Measurements from ENCODE around the gene HSH2D. TPM values are rescaled to one million over a fixed set of nuclear protein-coding genes. Genes with fewer than 3 reads are reported as not detected.

HSH2D gene
- polyA plus RNA-seq, 2 donors: 0.47 to 0.86 TPM

DNA sequence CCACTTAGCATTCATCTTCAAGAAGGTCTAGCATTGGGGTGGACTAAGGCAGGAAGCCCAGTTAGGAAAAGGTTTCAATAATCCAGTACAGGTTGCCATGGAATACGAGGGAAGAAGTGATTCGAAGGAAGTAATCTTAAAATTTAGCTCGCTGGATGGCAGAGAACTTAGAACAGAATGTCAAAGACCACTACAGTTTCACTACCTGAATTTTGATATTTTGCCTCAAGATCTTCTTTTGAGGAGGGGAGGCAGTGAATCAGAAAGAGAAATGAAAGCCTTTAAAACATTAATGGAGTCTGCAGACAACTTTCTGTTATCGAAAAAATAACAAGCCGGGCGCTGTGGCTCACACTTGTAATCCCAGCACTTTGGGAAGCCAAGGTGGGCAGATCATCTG lies 38.8 kb upstream of the HSH2D start:
- WGBS, 2 donors: 90 to 91% methylated on average over 6 of the region's 6 CpGs
- Histone ChIP-seq H3K4me3 (ENCODE audit: low read depth in 1 of 2, low read length in 2 of 2) (no peak overlapping the region), H3K27ac (ENCODE audit: low read depth in 2 of 2, low read length in 1 of 2) (no peak overlapping the region), H3K9me3 (ENCODE audit: control insufficient read depth in 2 of 2, insufficient read depth in 1 of 2, low read depth in 1 of 2, low read length in 1 of 2) (no peaks in the 10 kb centered on the region), H3K36me3 (ENCODE audit: control insufficient read depth in 2 of 2, insufficient read depth in 2 of 2, low read length in 1 of 2) (peaks cover 10 to 14% of the 10 kb centered on the region in 2 donors), H3K27me3 (ENCODE audit: control insufficient read depth in 1 of 2, insufficient read depth in 2 of 2, low read length in 2 of 2) (no peaks in the 10 kb centered on the region), H3K4me1 (ENCODE audit: control insufficient read depth in 2 of 2, insufficient read depth in 2 of 2, low read length in 1 of 2) (peaks cover 0 to 2% of the 10 kb centered on the region in 2 donors)

DNA sequence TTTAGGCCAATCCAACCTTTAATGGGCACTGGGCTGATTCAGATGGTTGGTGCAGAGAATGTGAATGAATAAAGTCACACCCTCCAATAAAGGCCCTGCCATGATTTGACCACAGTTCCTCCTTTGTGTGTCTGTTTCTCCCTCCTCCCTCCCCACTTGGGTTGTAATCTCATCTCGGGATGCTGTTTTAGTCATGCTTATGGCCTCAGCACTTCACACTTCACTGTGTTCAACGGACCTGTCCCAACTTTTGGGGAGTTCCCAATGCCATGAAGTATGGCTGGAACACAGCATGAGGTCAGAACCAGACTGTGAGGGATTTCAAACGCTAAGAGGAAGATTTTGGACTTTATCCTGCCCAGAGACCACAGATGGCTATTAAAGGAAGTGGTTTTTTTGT lies 37.4 kb upstream of the HSH2D start:
- H3K9me3 ChIP-seq (ENCODE audit: control insufficient read depth in 2 of 2, insufficient read depth in 1 of 2, low read depth in 1 of 2, low read length in 1 of 2): no peaks in the 10 kb centered on the region
- no peak overlapping the region for H3K4me3 ChIP-seq (ENCODE audit: low read depth in 1 of 2, low read length in 2 of 2)
- H3K27ac ChIP-seq (ENCODE audit: low read depth in 2 of 2, low read length in 1 of 2): peak overlapping the region; percentile 14 to 61
- peaks cover 4 to 12% of the 10 kb centered on the region in 2 donors for H3K36me3 ChIP-seq (ENCODE audit: control insufficient read depth in 2 of 2, insufficient read depth in 2 of 2, low read length in 1 of 2)
- peaks cover 0 to 2% of the 10 kb centered on the region in 2 donors for H3K4me1 ChIP-seq (ENCODE audit: control insufficient read depth in 2 of 2, insufficient read depth in 2 of 2, low read length in 1 of 2)
- H3K27me3 ChIP-seq (ENCODE audit: control insufficient read depth in 1 of 2, insufficient read depth in 2 of 2, low read length in 2 of 2): no peaks in the 10 kb centered on the region
- 17 to 20% methylated on average over 3 of the region's 3 CpGs for WGBS, 2 donors

DNA sequence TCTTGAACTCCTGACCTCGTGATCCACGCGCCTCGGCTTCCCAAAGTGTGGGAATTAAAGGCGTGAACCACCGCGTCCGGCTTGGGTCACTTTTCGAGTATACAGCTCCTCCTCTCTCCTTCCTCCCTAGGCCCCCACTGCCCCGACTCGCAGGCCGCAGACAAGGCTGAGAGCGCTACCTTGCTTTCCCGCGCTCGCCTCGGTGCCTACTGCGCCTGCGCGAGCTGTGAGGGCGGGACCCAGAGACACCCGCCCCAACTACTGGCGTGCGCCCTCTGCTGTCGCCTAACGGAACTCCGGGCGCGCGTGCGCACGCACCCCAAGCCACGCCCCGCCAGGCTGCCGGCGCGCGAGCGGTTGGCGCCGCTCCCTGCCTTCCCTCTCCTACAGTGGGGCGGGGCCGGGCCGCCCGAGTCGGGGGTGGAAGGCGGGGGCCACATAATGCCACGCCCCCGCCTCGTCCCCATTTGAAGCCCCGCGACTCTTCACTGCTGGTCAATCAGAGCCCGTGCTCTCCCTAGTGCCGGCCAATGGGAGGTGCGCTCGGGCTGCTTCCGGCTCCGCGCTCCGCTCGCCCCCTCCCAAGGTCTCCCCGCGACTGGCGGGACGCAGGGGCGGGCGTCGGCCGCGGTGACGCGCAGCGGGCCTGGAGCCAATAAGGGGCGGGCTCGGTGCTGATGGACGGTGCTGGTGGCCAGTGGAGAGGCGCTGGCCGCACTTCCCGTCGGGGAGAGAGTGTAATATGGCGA lies 32.2 kb upstream of the HSH2D start, which contains the start of gene RAB8A:
Gene RAB8A (plus strand): TSS at position 730 of the 749 bp plus-strand sequence. CDS start 13 bp downstream, at position 743.
- no peaks in the 10 kb centered on the region for H3K9me3 ChIP-seq (ENCODE audit: control insufficient read depth in 2 of 2, insufficient read depth in 1 of 2, low read depth in 1 of 2, low read length in 1 of 2)
- peaks cover 2 to 12% of the 10 kb centered on the region in 2 donors for H3K4me1 ChIP-seq (ENCODE audit: control insufficient read depth in 2 of 2, insufficient read depth in 2 of 2, low read length in 1 of 2)
- H3K27ac ChIP-seq (ENCODE audit: low read depth in 2 of 2, low read length in 1 of 2): peak within 1 kb of the TSS; percentile 88 to 89

DNA sequence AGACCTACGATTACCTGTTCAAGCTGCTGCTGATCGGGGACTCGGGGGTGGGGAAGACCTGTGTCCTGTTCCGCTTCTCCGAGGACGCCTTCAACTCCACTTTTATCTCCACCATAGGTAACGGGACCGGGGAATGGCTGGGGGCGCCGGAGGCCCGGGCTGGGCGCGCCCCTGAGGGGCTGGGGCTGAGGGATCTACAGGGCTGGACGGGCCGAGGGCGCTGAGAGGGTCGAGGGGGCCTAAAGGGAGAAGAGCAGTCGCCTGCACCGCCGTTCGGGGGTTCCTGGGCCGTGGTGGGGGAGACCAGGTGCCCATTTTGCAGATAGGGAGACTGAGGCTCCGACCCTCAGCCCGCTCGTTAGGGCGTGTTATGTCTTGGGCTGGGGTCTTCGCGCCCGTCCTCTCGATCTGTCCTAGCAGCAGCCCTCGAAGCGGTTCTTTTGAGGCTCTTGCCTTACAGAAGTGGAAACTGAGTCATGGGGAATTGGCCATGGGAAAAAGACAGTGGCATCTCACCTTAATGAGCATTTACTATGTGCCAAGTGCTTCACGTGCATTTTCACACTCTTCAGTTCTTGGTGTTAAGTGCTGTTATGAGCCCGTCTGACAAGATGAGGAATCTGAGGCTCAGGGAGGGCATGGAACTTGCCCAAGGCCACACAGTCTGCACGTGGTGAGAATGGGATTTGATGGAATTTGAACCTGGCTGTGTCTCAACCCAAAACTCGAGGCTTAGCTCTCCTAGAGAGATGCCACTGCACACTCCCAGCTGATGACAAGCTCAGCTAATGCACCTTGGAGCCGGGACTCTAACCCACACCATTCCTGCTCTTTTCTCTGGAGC lies 31.4 kb upstream of the HSH2D start:
- Histone ChIP-seq H3K4me3 (ENCODE audit: low read depth in 1 of 2, low read length in 2 of 2) (peak overlapping the region; percentile 71 to 78), H3K4me1 (ENCODE audit: control insufficient read depth in 2 of 2, insufficient read depth in 2 of 2, low read length in 1 of 2) (peaks cover 2 to 12% of the 10 kb centered on the region in 2 donors), H3K27me3 (ENCODE audit: control insufficient read depth in 1 of 2, insufficient read depth in 2 of 2, low read length in 2 of 2) (no peaks in the 10 kb centered on the region)

More for the DNA sequence above, 32.2 kb upstream of the HSH2D start, which contains the start of gene RAB8A:
- WGBS, 2 donors: 1% methylated on average over 68 to 81 of the region's 81 CpGs
- Histone ChIP-seq H3K4me3 (ENCODE audit: low read depth in 1 of 2, low read length in 2 of 2) (peak within 1 kb of the TSS; percentile 71 to 78), H3K36me3 (ENCODE audit: control insufficient read depth in 2 of 2, insufficient read depth in 2 of 2, low read length in 1 of 2) (no peaks in the 10 kb centered on the region), H3K27me3 (ENCODE audit: control insufficient read depth in 1 of 2, insufficient read depth in 2 of 2, low read length in 2 of 2) (no peaks in the 10 kb centered on the region)

DNA sequence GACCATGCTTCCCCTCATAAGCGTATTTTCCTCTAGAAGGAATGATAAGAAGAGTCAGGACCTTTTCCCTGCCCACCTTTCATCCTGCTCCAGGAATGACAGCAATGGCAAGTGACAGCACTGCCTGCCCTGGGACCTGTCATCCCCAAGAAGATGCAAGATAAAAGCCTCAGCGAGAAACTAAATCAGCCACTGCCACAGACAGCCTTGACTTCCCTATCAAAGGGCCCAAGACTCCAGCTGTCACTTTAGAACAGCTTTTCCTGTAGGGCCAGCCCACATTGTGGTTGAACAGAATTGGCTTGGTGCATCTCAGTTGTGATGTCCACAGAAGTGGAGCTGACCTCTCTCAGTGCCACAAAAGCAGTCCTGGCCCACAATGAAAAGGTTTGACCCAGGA lies 30.7 kb upstream of the HSH2D start:
- Histone ChIP-seq H3K4me3 (ENCODE audit: low read depth in 1 of 2, low read length in 2 of 2) (peak overlapping the region in 1 of 2 donors; percentile 78), H3K9me3 (ENCODE audit: control insufficient read depth in 2 of 2, insufficient read depth in 1 of 2, low read depth in 1 of 2, low read length in 1 of 2) (no peaks in the 10 kb centered on the region), H3K27ac (ENCODE audit: low read depth in 2 of 2, low read length in 1 of 2) (peak overlapping the region in 1 of 2 donors; percentile 34), H3K36me3 (ENCODE audit: control insufficient read depth in 2 of 2, insufficient read depth in 2 of 2, low read length in 1 of 2) (peaks cover 0 to 3% of the 10 kb centered on the region in 2 donors), H3K27me3 (ENCODE audit: control insufficient read depth in 1 of 2, insufficient read depth in 2 of 2, low read length in 2 of 2) (no peaks in the 10 kb centered on the region), H3K4me1 (ENCODE audit: control insufficient read depth in 2 of 2, insufficient read depth in 2 of 2, low read length in 1 of 2) (peaks cover 2 to 12% of the 10 kb centered on the region in 2 donors)
- WGBS, 2 donors: 38 to 46% methylated on average over 2 of the region's 2 CpGs

More for the DNA sequence above, 31.4 kb upstream of the HSH2D start:
- Histone ChIP-seq H3K9me3 (ENCODE audit: control insufficient read depth in 2 of 2, insufficient read depth in 1 of 2, low read depth in 1 of 2, low read length in 1 of 2) (no peaks in the 10 kb centered on the region), H3K27ac (ENCODE audit: low read depth in 2 of 2, low read length in 1 of 2) (peak overlapping the region; percentile 88 to 89), H3K36me3 (ENCODE audit: control insufficient read depth in 2 of 2, insufficient read depth in 2 of 2, low read length in 1 of 2) (no peaks in the 10 kb centered on the region)
- WGBS, 2 donors: 1 to 2% methylated on average over 36 to 37 of the region's 37 CpGs

DNA sequence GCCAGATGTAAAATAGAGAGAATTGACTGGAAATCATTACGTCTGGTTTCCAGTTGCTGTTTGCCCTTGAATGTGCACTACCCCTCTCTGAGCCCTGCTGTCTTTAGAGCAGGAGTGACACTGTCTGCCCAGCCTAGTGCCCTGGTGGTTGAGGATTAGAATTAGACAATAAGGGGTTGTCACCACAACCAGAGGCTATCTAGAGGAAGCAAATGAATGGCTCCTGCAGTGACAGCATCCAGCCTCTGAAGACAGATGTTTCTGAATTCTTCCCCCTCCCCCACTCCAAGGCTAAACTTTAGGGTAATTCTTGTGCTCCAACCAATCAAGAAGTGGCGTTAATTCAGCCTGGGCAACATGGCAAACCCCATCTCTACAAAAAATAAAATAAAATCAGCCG lies 29.8 kb upstream of the HSH2D start:
- WGBS, 2 donors: 83 to 86% methylated on average over 3 of the region's 3 CpGs

DNA sequence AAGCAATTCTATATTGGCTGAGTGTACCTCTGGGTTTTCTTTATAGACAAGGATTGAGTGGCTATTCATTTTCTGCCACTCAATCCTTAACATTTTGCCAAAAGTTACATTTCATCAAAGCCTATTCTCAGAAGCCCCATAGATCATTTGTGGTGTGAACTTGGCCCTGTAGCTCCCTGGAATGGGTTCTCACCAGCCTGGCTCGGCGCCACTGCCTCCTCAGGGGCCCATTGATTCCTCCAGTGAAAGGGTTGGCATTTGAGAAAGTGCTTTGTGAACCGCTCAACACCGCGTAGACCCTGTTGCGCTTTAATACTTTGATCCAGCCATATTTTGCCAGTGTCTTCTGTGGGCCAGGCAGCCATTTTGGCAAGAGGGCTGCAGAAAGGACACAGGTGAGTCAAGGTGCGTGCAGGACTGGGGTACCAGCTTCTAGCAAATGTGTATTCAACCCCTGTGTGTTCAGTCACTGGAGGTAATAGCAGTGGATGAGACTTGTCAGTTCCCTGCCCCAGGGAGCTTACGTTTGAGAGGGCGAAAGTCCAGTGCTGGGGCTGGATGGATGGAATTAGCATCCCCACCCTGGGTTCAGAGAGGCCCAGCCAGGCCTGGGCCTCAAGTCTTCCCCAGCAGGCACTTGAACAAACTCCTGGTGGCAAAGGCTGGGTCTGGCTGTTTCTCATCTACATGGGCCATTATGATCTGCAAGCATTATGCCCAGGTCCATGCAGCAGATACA lies 28.0 kb upstream of the HSH2D start:
- WGBS, 2 donors: 77 to 78% methylated on average over 9 of the region's 9 CpGs
- peaks cover 2 to 12% of the 10 kb centered on the region in 2 donors for H3K4me1 ChIP-seq (ENCODE audit: control insufficient read depth in 2 of 2, insufficient read depth in 2 of 2, low read length in 1 of 2)

More for the DNA sequence above, 29.8 kb upstream of the HSH2D start:
- Histone ChIP-seq H3K27ac (ENCODE audit: low read depth in 2 of 2, low read length in 1 of 2) (no peak overlapping the region), H3K36me3 (ENCODE audit: control insufficient read depth in 2 of 2, insufficient read depth in 2 of 2, low read length in 1 of 2) (peaks cover 3 to 12% of the 10 kb centered on the region in 2 donors), H3K27me3 (ENCODE audit: control insufficient read depth in 1 of 2, insufficient read depth in 2 of 2, low read length in 2 of 2) (no peaks in the 10 kb centered on the region), H3K4me1 (ENCODE audit: control insufficient read depth in 2 of 2, insufficient read depth in 2 of 2, low read length in 1 of 2) (peaks cover 2 to 12% of the 10 kb centered on the region in 2 donors), H3K9me3 (ENCODE audit: control insufficient read depth in 2 of 2, insufficient read depth in 1 of 2, low read depth in 1 of 2, low read length in 1 of 2) (no peaks in the 10 kb centered on the region), H3K4me3 (ENCODE audit: low read depth in 1 of 2, low read length in 2 of 2) (no peak overlapping the region)

DNA sequence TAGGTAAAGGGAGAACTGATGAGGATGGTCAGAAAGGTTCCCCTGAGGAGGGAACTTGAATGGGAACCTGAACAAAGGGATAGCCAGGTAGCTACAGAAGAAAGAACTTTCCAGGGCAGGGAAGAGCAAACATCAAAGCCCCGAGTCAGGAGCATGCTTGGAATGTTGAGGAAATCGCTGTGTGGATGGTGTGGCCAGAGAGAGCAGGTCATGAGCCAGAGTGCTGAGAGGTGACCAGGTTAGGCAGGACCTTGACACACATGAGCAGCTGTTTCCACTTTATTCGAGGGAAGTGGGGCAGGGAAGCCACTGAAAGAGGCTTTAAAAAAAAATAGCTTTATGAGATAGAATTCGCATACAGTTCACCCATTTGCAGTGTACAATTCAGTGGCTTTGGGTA lies 27.4 kb upstream of the HSH2D start:
- WGBS, 2 donors: 65 to 68% methylated on average over 4 of the region's 4 CpGs
- Histone ChIP-seq H3K9me3 (ENCODE audit: control insufficient read depth in 2 of 2, insufficient read depth in 1 of 2, low read depth in 1 of 2, low read length in 1 of 2) (no peaks in the 10 kb centered on the region), H3K27me3 (ENCODE audit: control insufficient read depth in 1 of 2, insufficient read depth in 2 of 2, low read length in 2 of 2) (no peaks in the 10 kb centered on the region), H3K36me3 (ENCODE audit: control insufficient read depth in 2 of 2, insufficient read depth in 2 of 2, low read length in 1 of 2) (peaks cover 5 to 18% of the 10 kb centered on the region in 2 donors), H3K4me3 (ENCODE audit: low read depth in 1 of 2, low read length in 2 of 2) (no peak overlapping the region), H3K4me1 (ENCODE audit: control insufficient read depth in 2 of 2, insufficient read depth in 2 of 2, low read length in 1 of 2) (peaks cover 2 to 12% of the 10 kb centered on the region in 2 donors), H3K27ac (ENCODE audit: low read depth in 2 of 2, low read length in 1 of 2) (no peak overlapping the region)

More for the DNA sequence above, 28.0 kb upstream of the HSH2D start:
- no peaks in the 10 kb centered on the region for H3K9me3 ChIP-seq (ENCODE audit: control insufficient read depth in 2 of 2, insufficient read depth in 1 of 2, low read depth in 1 of 2, low read length in 1 of 2)
- no peak overlapping the region for H3K4me3 ChIP-seq (ENCODE audit: low read depth in 1 of 2, low read length in 2 of 2)
- no peaks in the 10 kb centered on the region for H3K27me3 ChIP-seq (ENCODE audit: control insufficient read depth in 1 of 2, insufficient read depth in 2 of 2, low read length in 2 of 2)
- no peak overlapping the region for H3K27ac ChIP-seq (ENCODE audit: low read depth in 2 of 2, low read length in 1 of 2)
- peaks cover 5 to 18% of the 10 kb centered on the region in 2 donors for H3K36me3 ChIP-seq (ENCODE audit: control insufficient read depth in 2 of 2, insufficient read depth in 2 of 2, low read length in 1 of 2)

DNA sequence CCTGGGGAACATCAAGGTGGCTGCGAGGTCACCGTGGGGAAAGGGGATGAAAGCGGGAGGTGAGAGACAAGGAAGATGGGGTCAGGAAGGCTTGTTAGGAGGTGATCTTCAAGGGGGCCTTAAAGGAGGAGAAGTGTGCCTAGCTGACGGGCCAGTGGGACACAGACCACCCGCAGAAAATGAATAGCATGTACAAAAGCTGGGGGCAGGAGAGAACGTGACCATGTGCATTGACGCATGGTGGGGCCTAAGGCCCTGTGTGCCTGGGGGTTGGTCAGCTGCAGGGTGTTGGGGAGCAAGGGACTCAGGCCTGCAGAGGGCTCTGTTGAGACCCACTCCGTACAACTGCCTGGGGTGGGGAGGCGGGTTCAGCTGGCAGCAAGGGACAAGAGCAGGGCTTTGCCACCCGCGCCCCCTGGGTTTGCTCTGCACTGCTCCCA lies 25.9 kb upstream of the HSH2D start:
- Histone ChIP-seq H3K36me3 (ENCODE audit: control insufficient read depth in 2 of 2, insufficient read depth in 2 of 2, low read length in 1 of 2) (peaks cover 14 to 26% of the 10 kb centered on the region in 2 donors), H3K4me3 (ENCODE audit: low read depth in 1 of 2, low read length in 2 of 2) (no peak overlapping the region), H3K27ac (ENCODE audit: low read depth in 2 of 2, low read length in 1 of 2) (no peak overlapping the region), H3K9me3 (ENCODE audit: control insufficient read depth in 2 of 2, insufficient read depth in 1 of 2, low read depth in 1 of 2, low read length in 1 of 2) (no peaks in the 10 kb centered on the region), H3K4me1 (ENCODE audit: control insufficient read depth in 2 of 2, insufficient read depth in 2 of 2, low read length in 1 of 2) (peaks cover 2 to 18% of the 10 kb centered on the region in 2 donors), H3K27me3 (ENCODE audit: control insufficient read depth in 1 of 2, insufficient read depth in 2 of 2, low read length in 2 of 2) (no peaks in the 10 kb centered on the region)
- WGBS, 2 donors: 87 to 89% methylated on average over 11 of the region's 11 CpGs
